Endometrial microvascular endothelial cells (primary cell): Measurements from ENCODE around the gene ROR2. TPM values are rescaled to one million over a fixed set of nuclear protein-coding genes. Genes with fewer than 3 reads are reported as not detected.

Source experiments
- in situ Hi-C: cut with HindIII; loops from 2 replicates; pipeline ENCODE4 v1.10.0; 2017; ENCODE audit warnings: low sequenced_read_pairs, low pct_unique_long_range_greater_than_20kb; ENCODE audit errors: inconsistent ontology term
- total RNA-seq: library from RNA; depleted of rRNA; stranded (reverse); fragments of >200 nt; gene quantifications from one replicate; pipeline ENCODE4 v1.2.3, GENCODE V29; 2015; ENCODE audit errors: inconsistent ontology term

ROR2 gene
- total RNA-seq, 1 donor from 2014 or later: 0.09 TPM

GRCh38 chr9:91606255-91606995 lies 343.6 kb downstream of the ROR2 start:
- in situ Hi-C loops: no loop called here

GRCh38 chr9:91604451-91605179 lies 345.4 kb downstream of the ROR2 start:
- in situ Hi-C loops: no loop called here

- in situ Hi-C loops: no loop called here
These were observed 346.1 kb downstream of the ROR2 start for GRCh38 chr9:91603932-91604331.

- in situ Hi-C loops: no loop called here
These were observed 350.5 kb downstream of the ROR2 start for GRCh38 chr9:91599564-91599963.

GRCh38 chr9:91591627-91592026 lies 358.4 kb downstream of the ROR2 start:
- in situ Hi-C loops: no loop called here

- in situ Hi-C loops: no loop called here
These were observed 360.9 kb downstream of the ROR2 start for GRCh38 chr9:91589101-91589553.

- in situ Hi-C loops: no loop called here
These were observed 363.7 kb downstream of the ROR2 start for GRCh38 chr9:91586282-91586681.

- in situ Hi-C loops: no loop called here
These were observed 366.1 kb downstream of the ROR2 start for GRCh38 chr9:91583966-91584365.

GRCh38 chr9:91583161-91583875 lies 366.7 kb downstream of the ROR2 start:
- in situ Hi-C loops: no loop called here

- in situ Hi-C loops: no loop called here
These were observed 367.8 kb downstream of the ROR2 start for GRCh38 chr9:91582181-91582580.

- in situ Hi-C loops: no loop called here
These were observed 369.9 kb downstream of the ROR2 start for GRCh38 chr9:91580136-91580535.

- in situ Hi-C loops: no loop called here
These were observed 371.1 kb downstream of the ROR2 start for GRCh38 chr9:91578911-91579310.

- in situ Hi-C loops: no loop called here
These were observed 372.4 kb downstream of the ROR2 start for GRCh38 chr9:91577633-91578061.

GRCh38 chr9:91572811-91573210 lies 377.2 kb downstream of the ROR2 start:
- in situ Hi-C loops: no loop called here

- in situ Hi-C loops: no loop called here
These were observed 378.0 kb downstream of the ROR2 start for GRCh38 chr9:91572044-91572443.

- in situ Hi-C loops: no loop called here
These were observed 379.0 kb downstream of the ROR2 start for GRCh38 chr9:91571036-91571435.

GRCh38 chr9:91567642-91568274 lies 382.3 kb downstream of the ROR2 start:
- in situ Hi-C loops: no loop called here

GRCh38 chr9:91564081-91564670 lies 385.9 kb downstream of the ROR2 start:
- in situ Hi-C loops: no loop called here

GRCh38 chr9:91562416-91562815 lies 387.6 kb downstream of the ROR2 start:
- in situ Hi-C loops: no loop called here
